Measurements from ENCODE around the gene ZMYND10. TPM values are rescaled to one million over a fixed set of nuclear protein-coding genes. Genes with fewer than 3 reads are reported as not detected.

The ZMYND10 gene
- total and polyA plus RNA-seq, 2 donors (not counting 3 experiments of a cell fraction or from before 2014, with no cell fraction given) = 0.25 to 0.38 TPM

GRCh38 chr3:50326182-50326541 lies 19.4 kb downstream of the ZMYND10 start:
- no peak for TF ChIP-seq GATA2 (IDR thresholded peaks at IDR 0.05; ENCODE audit: insufficient read depth, insufficient read length, low read depth, low read length)
- TF ChIP-seq POLR2A (IDR thresholded peaks at IDR 0.05; ENCODE audit: low read depth, low read length) = no peak
- no peak for TF ChIP-seq POLR2AphosphoS5 (IDR thresholded peaks at IDR 0.05; ENCODE audit: insufficient read depth, low read depth, low read length)
- TF ChIP-seq FOS (IDR thresholded peaks at IDR 0.05; ENCODE audit: borderline replicate concordance, insufficient read depth, low read length) = no peak
- no peak for TF ChIP-seq MYC (IDR thresholded peaks at IDR 0.05; ENCODE audit: low read depth, low read length)
- no peak for TF ChIP-seq JUN (IDR thresholded peaks at IDR 0.05; ENCODE audit: borderline replicate concordance, insufficient read depth, insufficient read length, low read depth)
- no peak for TF ChIP-seq CTCF (IDR thresholded peaks at IDR 0.05; ENCODE audit: extremely low read depth in 1 of 2, insufficient read depth in 1 of 2, low read depth in 1 of 2, low read length in 2 of 2)
- TF ChIP-seq MAX (IDR thresholded peaks at IDR 0.05; ENCODE audit: insufficient read depth, insufficient read length) = no peak
- TF ChIP-seq EZH2 (IDR thresholded peaks at IDR 0.05; ENCODE audit: borderline replicate concordance, low read depth, low read length, severe bottlenecking) = no peak
- Histone ChIP-seq H2AFZ (ENCODE audit: low read depth, low read length) (no peak overlapping the region), H4K20me1 (replicated peaks; ENCODE audit: control insufficient read depth, extremely low read depth, insufficient read depth, low read length) (no peaks in the 10 kb centered on the region), H3K4me2 (ENCODE audit: insufficient read depth, low read length) (no peak overlapping the region), H3K9me1 (replicated peaks; ENCODE audit: control insufficient read depth, extremely low read depth, insufficient read depth, low read length) (no peaks in the 10 kb centered on the region), H3K9ac (replicated peaks; ENCODE audit: extremely low read depth, insufficient read depth, low read length) (no peak overlapping the region), H3K27me3 (ENCODE audit: control insufficient read depth in 2 of 2, insufficient read depth in 2 of 2, low read length in 2 of 2) (no peaks in the 10 kb centered on the region), H3K79me2 (ENCODE audit: control insufficient read depth, insufficient read depth, low read length) (peaks cover 20% of the 10 kb centered on the region), H3K4me3 (replicated peaks in 1 of 3; ENCODE audit: insufficient read depth in 1 of 3, low read depth in 1 of 3, low read length in 3 of 3) (no peak overlapping the region), H3K27ac (ENCODE audit: insufficient read depth, low read depth, low read length) (no peak overlapping the region), H3K9me3 (replicated peaks; ENCODE audit: control insufficient read depth, insufficient read depth, low read length) (no peaks in the 10 kb centered on the region), H3K36me3 (ENCODE audit: control insufficient read depth in 2 of 2, extremely low read depth in 1 of 2, insufficient read depth in 2 of 2, low read length in 2 of 2) (peaks cover 15 to 29% of the 10 kb centered on the region in 2 experiments), H3K4me1 (ENCODE audit: control insufficient read depth, extremely low read depth, insufficient read depth, low read length) (peaks cover 32% of the 10 kb centered on the region)
- intact Hi-C loops (cut with micrococcal nuclease) (no loop called here), dilution Hi-C loops (cut with MboI; ENCODE audit: extremely low pct_ligation_motif_present, low sequenced_read_pairs) (no loop called here)
- DNase-seq (ENCODE audit: low read depth, low spot score) (no peak), FAIRE-seq (no peak)
- CTCF ChIA-PET = no interaction called here
- BruUV-seq (replicated peaks) = no TSS peak
- POLR2A ChIA-PET = no interaction called here

Data from endothelial cell of umbilical vein (primary cell).